ENCODE results near the gene RNF11.
"Not testable (repeated sequence)": the region's sequence is repeated elsewhere in the genome, so short reads cannot be mapped to it uniquely, and the experiment has no call there.

The RNF11 gene

GRCh38 chr1:51230501-51231078 is 5.5 kb upstream of the RNF11 start:
- DNase-seq = no peak

- DNase-seq = no peak
These were observed 5.0 kb upstream of the RNF11 start for GRCh38 chr1:51231120-51231519.

- no peak for DNase-seq
These were observed 4.2 kb upstream of the RNF11 start for GRCh38 chr1:51231896-51232295.

- DNase-seq = not testable (repeated sequence)
These were observed 1.8 kb upstream of the RNF11 start for GRCh38 chr1:51234236-51234635.

GRCh38 chr1:51234721-51235425 is 1.2 kb upstream of the RNF11 start:
- peak; percentile 87 for DNase-seq

- no peak for DNase-seq
These were observed 668 bp downstream of the RNF11 start for GRCh38 chr1:51236531-51237350.

GRCh38 chr1:51237351-51238033 is 1.4 kb downstream of the RNF11 start:
- peak; percentile 68 for DNase-seq

- DNase-seq = peak; percentile 49
These were observed 1.9 kb downstream of the RNF11 start for GRCh38 chr1:51238034-51238403.

- no peak for DNase-seq
These were observed 4.0 kb downstream of the RNF11 start for GRCh38 chr1:51240084-51240483.

GRCh38 chr1:51241119-51241518 is 5.0 kb downstream of the RNF11 start:
- no peak for DNase-seq

GRCh38 chr1:51242546-51242945 is 6.5 kb downstream of the RNF11 start:
- no peak for DNase-seq

GRCh38 chr1:51247022-51247421 is 10.9 kb downstream of the RNF11 start:
- no peak for DNase-seq

GRCh38 chr1:51247499-51247898 is 11.4 kb downstream of the RNF11 start:
- no peak for DNase-seq

- DNase-seq = no peak
These were observed 13.4 kb downstream of the RNF11 start for GRCh38 chr1:51249445-51249844.

GRCh38 chr1:51250729-51251128 is 14.7 kb downstream of the RNF11 start:
- not testable (repeated sequence) for DNase-seq

- not testable (repeated sequence) for DNase-seq
These were observed 15.1 kb downstream of the RNF11 start for GRCh38 chr1:51251165-51251564.

GRCh38 chr1:51252366-51252765 is 16.3 kb downstream of the RNF11 start:
- DNase-seq = no peak

GRCh38 chr1:51253691-51254090 is 17.6 kb downstream of the RNF11 start:
- DNase-seq = no peak

- no peak for DNase-seq
These were observed 19.3 kb downstream of the RNF11 start for GRCh38 chr1:51255331-51255730.

GRCh38 chr1:51263147-51263877 is 27.2 kb downstream of the RNF11 start:
- no peak for DNase-seq

GRCh38 chr1:51264451-51264850 is 28.4 kb downstream of the RNF11 start:
- peak; percentile 68 for DNase-seq

- no peak for DNase-seq
These were observed 29.5 kb downstream of the RNF11 start for GRCh38 chr1:51265618-51266017.

- DNase-seq = no peak
These were observed 30.1 kb downstream of the RNF11 start for GRCh38 chr1:51266181-51266580.

Data from kidney glomerular epithelial cell (primary cell).